HG02571 (cell line): ENCODE data around the gene ZNF587B.
"Not testable (repeated sequence)": the region's sequence is repeated elsewhere in the genome, so short reads cannot be mapped to it uniquely, and the experiment has no call there.

Experiments
- ATAC-seq: cut with Tn5 transposase; IDR thresholded peaks from one replicate; pipeline ENCODE4 v1.9.1; 2021; ENCODE audit warnings: mild to moderate bottlenecking, moderate library complexity; ENCODE audit not compliant: unreplicated experiment

ZNF587B gene

DNA sequence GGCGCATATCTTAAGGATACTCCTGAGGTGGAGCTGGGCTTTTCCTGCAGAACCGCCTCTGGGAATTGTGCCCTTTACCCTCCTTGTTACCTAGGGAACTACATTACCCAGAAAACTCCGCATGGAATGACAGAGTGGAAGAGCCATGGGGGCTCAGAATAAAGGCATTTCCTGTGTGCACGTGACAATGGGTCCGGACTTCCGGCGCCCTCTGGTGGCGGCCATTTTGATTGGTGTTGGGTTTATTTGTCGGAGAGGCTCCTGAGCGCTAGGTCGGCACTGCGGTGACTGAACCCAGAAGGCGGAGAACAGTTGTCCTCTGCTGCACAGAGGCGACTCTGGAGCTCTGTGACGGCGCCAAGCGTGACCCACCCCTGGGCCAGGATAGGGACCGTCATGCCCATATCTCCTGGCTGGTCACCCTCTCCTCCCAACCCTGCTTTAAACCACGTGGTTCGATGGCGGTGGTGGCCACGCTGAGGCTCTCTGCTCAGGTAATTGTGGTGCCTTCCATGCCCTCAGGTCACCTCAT lies at the start of gene ZNF587B:
TSS of gene ZNF587B (plus strand) at position 229 of the 532 bp plus-strand sequence. CDS start at position 459, 230 bp downstream.
- no peak for ATAC-seq

DNA sequence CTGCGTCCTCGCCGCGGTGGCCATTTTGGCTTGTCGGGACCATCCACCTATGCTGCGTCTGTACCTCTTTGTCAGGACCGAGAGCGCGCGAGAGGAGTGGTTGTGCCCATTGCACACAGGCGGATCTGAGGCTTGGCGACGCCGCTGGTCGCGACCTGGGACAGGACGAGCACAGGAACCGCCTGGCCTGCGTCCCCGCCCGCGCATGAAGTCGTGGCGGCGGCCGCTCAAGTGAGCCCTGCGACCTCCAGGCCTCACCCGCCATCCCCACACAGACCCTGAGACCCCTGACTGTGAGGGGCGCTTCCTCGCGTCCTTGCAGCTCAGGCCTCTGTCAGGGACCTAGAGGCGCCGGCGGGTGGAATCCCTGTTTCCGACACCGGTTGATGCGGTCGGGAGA lies 43.8 kb upstream of the ZNF587B start:
- ATAC-seq = no peak

DNA sequence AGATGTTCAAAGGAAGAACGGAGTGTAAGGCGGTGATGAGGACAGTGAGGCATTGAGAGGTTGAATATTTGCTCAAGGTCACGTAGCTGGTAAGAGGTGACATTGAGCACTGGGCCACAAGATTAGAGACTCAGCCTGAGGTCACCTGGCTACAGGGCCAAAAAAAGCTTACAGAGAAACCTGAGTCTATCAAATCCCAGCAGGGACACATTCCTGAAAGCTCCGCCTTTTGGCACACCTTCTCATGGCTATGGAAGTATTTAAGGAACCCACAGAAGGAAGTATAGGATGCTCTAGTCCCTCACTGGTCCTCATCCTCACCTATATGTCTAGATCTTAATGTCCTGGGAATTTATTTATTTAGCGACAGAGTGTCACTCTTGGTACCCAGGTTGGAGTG lies 43.2 kb upstream of the ZNF587B start:
- ATAC-seq = no peak

DNA sequence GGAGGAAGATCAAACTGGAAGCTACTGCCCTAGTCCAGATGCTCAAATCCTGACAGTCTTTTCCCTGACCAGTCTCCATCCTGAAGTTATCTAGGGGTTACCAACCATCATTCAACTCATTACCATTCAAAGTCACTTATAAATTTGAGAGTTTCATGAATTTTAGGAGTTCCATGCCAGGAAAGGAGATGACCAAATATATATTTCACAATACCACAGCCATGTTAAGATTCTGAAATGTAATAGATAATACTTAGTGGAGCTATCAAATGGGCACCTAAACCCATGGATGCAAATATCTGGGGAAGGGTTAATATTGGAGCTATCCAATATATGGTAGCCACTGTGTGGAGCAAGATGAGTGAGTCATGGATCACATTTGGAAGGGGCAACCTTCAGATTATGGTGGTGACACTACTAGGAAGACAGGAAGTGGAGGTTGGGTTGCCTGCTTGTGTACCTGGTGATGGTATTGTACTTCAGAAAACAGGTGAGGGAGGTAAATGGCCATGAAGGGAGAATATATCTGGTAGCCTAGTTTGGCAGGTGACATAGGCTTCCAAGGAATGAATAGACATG lies 41.9 kb upstream of the ZNF587B start:
- ATAC-seq = no peak

DNA sequence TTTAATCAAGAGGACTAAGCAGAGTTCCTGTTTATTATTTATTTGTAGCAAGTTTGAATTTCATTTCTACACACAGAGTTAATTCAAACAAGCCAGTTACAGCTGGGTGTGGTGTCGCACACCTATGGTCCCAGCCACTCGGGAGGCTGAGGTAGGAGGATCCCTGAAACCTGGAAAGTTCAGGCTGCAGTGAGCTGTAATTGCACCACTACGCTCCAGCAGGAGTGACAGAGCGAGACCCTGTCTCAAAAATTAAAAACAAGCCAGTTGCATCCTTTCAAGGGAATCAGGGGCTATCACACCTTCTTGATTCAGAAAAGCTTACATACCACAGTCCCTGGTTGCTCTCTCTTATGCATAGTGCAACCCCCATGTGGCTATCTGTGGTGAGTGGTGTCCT lies 40.8 kb upstream of the ZNF587B start:
- no peak for ATAC-seq

DNA sequence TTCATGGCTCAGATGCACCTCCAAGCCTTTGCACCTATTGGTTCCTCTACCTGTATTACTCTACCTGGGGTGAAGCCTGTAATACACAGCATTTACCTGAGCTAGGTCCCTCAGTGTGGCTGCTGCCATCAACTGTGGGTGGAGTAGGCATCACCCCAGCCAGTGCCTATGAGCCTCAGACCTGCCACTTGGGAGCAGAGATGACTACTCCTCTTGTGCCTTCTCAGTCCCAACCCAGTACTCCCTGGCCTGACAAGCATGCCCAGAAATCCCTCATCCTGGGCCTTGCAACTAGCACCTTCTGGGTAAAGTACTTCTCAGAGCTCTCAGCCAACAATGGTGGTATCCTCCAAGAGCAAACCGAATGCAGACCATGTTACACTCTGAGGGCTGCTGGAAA lies 33.5 kb upstream of the ZNF587B start:
- not testable (repeated sequence) for ATAC-seq

DNA sequence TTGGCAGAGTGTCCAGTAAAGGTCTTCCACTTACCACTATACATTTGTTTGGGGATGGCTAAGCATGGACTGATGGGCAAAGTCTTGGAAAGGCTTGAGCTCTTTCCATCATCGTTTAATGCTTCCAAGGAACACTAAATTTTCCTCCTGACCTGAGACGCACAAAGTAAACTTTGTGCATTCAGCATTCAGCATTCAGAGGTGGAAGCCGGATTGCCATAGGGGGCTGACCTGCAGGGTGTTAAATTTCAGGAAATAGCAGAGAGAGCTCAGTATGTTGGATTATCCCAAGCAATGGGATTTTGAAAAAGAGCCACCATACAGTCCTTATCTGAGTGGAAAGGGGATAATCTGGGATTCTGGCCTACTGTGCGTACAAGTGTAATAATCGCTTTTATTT lies 29.4 kb upstream of the ZNF587B start:
- ATAC-seq = no peak

DNA sequence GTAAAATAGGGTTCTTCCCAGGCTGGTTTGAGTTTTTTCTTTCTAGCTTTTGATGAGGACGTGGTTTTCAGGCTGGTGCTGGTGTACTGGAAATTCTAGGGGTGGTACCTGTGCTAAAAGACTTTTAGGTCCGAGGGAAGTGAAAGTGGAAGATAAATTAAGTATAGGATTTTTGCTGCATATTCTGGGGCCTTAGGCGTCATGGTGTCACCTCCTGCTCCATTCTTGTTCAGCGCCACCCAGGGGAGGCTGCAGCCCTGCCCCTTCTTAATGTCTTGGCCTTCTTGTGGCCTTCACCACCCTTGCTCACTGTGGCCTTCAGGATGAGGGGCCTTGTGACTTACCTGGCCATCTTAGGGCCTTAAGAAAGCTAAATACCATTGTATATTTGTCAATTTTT lies 27.8 kb upstream of the ZNF587B start:
- no peak for ATAC-seq

DNA sequence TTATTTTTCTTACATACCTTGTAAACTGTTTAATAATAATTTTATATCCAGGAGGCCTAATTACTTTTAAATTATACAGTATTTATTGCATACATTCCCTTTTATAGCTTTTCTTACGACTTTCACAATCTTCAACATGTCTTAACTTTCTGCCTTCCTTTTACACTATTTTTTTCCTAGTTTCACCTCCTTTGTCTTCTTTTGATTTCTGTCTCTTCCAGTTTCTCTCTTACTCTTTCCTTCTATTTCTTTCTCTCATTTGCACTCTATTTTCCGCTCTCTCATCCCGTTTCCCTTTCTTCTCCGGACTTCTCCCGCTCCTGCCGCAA lies 26.9 kb upstream of the ZNF587B start:
- no peak for ATAC-seq

DNA sequence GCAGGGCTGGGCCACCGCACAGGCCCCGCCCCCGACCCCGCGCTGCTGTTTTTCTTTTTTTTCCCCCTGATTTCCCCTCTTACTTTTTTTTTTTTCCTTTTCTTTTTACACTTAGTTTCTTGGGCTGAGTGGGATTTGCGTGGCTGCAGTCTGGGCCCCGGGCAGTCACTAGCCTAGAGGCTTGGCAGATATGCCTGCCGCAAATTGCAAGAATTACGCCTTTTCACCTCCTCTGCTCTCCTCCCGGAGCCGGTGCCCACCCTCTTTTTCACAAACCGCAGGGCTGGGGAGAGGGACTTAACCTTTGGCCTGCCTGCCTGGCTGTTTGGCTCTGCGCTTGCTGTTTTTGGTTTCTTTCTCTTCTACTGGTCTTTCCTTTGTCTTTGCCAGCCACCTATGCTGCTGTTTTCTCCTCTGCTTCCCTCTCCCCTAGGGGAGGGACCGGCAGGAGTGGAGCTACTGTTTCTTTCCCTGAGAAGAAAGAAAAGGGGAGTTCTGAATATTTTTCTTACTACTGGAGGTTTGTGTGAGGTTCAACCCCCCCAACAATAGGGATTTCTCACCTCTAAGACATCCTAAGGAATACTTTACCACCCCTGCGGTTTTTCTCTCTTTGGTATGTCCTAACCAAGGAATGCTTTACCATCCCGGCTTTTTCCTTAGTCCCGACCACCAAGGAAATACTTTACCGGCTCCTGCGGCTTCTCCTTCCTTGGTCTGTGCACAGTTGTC lies 26.3 kb upstream of the ZNF587B start:
- no peak for ATAC-seq

DNA sequence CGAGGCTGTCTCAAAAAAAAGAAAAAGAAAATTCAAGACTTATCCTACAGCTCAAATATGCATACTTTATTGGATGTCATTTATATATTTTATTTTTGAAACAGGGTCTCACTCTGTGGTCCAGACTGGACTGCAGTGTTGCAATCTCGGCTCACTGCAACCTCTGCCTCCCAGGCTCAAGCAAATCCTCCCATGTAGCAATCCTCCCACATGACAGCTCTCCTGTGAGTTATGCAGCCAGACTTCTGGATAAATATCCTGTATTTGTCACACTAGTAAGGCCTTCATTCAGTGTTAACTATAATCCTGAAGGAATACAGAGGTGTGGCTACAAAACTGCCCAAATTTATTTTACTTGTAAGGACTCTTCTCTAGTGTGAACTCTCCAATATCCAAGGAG lies 22.6 kb upstream of the ZNF587B start:
- no peak for ATAC-seq

DNA sequence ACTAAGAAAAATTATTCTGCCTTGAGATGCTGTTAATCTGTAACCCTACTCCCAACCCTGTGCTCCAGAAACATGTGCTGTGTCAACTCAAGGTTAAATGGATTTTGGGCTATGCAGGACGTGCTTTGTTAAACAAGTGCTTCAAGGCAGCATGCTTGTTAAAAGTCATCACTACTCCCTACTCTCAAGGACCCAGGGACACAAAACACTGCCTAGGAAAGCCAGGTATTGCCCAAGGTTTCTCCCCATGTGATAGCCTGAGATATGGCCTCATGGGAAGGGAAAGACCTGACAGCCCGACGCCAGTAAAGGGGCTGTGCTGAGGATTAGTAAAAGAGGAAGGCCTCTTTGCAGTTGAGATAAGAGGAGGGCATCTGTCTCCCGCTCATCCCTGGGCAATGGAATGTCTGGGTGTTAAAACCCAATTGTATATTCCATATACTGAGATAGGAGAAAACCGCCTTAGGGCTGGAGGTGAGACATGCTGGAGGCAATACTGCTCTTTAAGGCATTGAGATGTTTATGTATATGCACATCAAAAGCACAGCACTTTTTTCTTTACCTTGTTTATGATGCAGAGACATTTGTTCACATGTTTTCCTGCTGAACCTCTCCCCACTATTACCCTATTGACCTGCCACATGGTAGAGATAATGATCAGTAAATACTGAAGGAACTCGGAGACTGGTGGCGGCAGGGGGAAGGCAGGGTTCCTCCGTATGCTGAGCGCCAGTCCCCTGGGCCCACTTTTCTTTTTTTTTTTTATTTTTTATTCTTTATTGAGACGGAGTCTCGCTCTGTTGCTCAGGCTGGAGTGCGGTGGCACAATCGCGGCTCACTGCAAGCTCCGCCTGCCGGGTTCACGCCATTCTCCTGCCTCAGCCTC lies 19.4 kb upstream of the ZNF587B start:
- not testable (repeated sequence) for ATAC-seq

DNA sequence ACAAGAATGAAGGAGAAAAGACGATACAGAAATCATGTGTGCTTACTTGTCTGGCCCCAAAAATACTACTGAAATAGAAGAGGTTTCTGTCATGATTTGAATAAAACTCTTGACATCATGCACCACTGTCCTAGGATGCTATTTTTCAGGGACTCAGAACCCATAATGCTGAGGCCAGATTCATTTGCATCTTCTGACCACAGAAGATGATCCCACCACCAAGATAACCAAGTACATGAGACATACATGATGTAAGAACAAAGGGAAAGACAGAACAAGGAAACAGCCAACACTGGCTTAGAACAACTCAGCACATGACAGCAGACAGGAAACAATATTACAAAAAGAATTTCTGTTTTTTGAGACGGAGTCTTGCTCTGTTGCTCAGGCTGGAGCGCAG lies 17.9 kb upstream of the ZNF587B start:
- ATAC-seq = no peak

DNA sequence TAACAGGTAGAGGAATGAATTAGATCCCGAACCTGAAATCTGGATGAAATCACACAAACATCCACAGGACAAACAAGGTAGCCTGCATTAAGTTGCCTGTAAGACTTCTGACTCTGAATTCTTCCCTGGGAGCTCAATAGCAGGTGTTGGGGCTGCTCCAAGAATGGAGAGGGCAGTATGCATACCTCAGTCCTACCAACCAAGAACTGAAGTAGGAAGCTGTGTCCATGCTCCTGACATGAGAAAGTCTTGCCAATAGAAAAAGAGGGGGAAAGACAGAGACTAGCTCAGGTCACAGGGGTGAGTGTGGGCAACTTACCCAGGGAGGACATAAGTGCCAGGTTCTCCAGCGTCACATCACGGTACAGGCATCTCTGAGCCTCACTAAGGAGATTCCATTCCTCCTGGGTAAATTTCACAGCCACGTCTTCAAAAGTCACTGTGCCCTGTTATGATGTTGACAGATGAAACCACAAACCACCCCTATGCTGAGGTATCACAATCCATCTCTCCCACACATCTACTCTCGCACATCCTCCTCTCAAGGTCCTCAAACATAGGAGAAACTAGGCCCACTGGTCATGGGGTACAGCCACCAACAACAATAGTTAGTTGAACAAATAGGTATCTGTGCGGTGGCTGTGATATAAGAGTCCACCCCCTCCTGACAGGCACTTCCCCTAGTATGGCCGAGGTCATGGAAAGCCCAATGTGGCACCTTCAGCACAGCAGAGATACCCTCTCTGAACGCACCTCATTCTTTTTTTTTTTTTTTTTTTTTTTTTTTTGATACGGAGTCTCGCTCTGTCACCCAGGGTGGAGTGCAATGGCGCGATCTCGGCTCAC lies 16.9 kb upstream of the ZNF587B start:
- not testable (repeated sequence) for ATAC-seq

DNA sequence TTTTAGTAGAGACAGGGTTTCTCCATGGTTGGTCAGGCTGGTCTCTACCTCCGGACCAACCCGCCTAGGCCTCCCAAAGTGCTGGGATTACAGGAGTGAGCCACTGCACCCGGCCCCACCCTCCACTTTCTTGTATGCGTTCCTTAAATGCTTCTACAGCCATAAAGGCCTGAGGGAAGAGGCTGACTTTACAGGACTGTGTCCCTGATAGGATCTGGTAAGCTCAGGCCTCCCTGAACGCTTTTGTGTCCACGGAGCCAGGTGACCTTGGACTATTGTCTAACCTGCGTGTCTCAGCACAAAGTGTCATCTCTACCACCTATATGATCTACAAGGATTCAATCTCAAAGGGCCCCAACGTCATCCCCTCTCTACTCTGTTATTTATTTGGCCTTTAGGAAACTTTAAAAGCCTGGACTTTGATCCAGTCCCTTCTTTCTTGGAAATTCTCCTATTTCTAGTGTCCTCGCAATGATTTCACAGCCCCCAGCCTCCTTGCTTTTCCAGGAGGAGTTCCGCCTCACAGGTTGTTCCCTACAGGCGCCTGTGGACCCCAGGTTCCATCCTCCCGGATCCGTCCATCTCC lies 16.1 kb upstream of the ZNF587B start:
- ATAC-seq = no peak

DNA sequence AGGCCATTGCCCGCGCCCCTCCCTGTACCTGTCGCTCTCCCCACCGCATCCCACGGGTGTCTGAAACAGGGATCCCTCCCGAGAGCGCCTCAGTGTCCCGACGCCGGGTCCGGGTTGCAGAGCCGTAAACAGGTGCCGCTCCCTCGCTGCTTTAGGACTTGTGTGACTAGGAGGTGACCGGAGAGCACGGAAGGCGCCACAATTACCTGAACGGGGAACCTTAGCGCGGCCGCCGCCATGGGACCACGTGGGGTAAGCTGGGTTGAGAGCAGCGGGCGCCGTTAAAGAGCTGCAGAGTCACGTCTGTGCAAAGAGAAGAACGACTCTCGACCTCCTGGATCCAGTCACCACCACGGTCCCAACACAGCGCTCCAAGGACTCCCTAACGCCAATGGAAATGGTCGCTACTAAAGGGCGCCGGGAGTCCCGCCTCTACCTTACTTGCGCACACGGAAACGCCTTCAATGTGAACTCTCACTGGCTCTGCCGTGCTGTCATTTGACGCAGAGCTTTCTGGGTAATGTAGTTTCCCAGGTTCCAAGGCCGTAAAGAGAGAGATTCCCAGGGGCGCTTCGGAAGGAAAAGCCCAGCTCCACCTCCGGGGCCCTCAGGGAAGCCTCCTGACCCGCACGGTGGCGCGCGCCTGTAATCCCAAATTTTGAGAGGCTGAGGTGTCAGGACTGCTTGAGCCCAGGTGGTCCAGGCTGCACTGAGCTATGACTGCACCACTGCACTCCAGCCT lies 15.4 kb upstream of the ZNF587B start, which contains the start of gene ZNF552:
TSS of gene ZNF552 (minus strand) at position 409 of the 742 bp plus-strand sequence. CDS start at position 239, 170 bp downstream.
- ATAC-seq = no peak

DNA sequence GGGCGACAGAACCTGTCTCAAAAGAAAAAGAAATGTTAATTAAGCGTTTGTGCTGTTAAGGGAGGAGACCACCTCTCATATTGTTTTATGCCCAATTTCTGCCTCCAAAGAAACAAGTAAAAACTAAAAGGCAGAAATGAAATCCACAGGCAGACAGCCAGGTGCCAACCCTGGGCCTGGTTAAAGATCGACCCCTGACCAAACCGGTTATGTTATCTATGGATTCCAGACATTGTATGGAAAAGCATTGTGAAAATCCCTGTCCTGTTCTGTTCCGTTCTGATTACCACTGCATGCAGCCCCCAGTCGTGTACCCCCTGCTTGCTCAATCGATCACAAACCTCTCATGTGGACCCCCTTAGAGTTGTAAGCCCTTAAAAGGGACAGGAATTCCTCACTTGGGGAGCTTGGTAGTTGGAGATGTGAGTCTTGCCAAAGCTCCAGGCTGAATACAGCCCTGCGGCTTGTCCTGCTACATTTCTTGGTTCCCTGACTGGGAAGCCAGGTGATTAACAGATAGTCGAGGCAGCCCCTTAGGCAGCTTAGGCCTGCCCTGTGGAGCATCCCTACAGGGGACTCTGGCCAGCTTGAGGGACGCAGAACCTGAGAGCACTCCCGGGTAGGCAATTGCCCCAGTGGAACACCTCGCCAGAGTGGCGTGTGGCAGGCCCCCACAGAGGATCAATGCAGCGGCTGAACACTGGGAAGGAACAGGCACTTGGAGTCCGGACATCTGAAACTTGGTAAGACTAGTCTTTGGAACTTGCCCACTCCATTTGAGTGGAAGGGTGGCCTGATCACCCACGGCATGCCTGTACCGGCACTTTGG lies 14.6 kb upstream of the ZNF587B start:
- no peak for ATAC-seq

DNA sequence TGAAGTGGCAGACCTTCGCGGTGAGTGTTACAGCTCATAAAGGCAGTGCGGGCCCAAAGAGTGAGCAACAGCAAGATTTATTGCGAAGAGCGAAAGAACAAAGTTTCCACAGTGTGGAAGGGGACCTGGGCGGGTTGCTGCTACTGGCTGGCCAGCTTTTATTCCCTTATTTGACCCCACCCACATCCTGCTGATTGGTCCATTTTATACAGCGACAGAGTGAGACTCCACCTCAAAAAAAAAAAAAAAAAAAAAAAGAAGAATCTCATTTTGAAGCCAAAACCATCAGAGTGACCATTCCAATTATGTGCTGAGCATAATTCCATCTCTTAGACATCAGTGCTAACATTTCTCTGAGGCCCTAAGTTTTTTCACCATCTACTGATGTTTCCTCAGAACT lies 13.4 kb upstream of the ZNF587B start:
- no peak for ATAC-seq

DNA sequence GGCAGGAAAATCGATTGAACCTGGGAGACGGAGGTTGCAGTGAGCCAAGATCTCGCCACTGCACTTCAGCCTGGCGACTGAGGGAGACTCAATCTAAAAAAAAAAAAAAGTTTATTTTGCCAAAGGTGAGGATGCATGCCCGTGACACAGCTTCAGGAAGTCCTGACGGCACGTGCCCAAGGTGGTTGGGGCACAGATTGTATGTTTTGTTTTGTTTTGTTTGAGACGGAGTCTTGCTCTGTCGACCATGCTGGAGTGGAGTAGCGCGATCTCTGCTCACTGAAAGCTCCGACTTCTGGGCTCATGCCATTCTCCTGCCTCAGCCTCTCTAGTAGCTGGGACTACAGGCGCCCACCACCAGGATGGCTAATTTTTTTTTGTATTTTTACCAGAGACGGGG lies 12.1 kb upstream of the ZNF587B start:
- ATAC-seq = no peak
